SK-N-SH (cell line): ENCODE results near the gene ARID1B. TPM values are rescaled to one million over a fixed set of nuclear protein-coding genes. Genes with fewer than 3 reads are reported as not detected.

Experiments
- CTCF ChIA-PET: fragments of 300-600, 350-600 bp; formaldehyde crosslinking; extraction: SDS; loops from one replicate; lab custom pipeline; 2021; lab: Yijun Ruan, JAX
- POLR2A ChIA-PET: fragments of 350-600 bp; sonication (Branson Sonifier 250); formaldehyde crosslinking; extraction: SDS; loops from one replicate; lab custom pipeline; 2020; ENCODE audit warnings: antibody characterized with exemption, inconsistent platforms; lab: Yijun Ruan, JAX
- DNase-seq: peaks from one replicate; pipeline ENCODE4 v3.0.0; 2012
- H2AFZ ChIP-seq: fragments of 200-600 bp; sonication (generic); 2 replicates; pipeline ENCODE4 v1.8.1; 2016; ENCODE audit warnings: antibody characterized with exemption, mild to moderate bottlenecking, low read depth
- H3F3A ChIP-seq: fragments of 200-600 bp; sonication (generic); replicated peaks from 2 replicates; pipeline ENCODE3; 2016; ENCODE audit warnings: antibody characterized with exemption, mild to moderate bottlenecking; ENCODE audit not compliant: insufficient read depth
- H3K27ac ChIP-seq, 2 experiments: fragments of 200-500 bp in 1 of 2; fragments of 200-600 bp in 1 of 2; sonication (Bioruptor generic) in 1 of 2; sonication (generic), shearing (Covaris generic) in 1 of 2; 2 replicates each; pipeline versions ENCODE4 v1.5.1 to v1.6.1; 2014 to 2016; ENCODE audit warnings: low read depth in 2 of 2, inconsistent platforms in 1 of 2, low read length in 1 of 2, mild to moderate bottlenecking in 1 of 2, mixed read lengths in 1 of 2
- H3K27me3 ChIP-seq: fragments of 200-600 bp; sonication (generic), shearing (Covaris generic); 2 replicates; pipeline ENCODE4 v1.6.1; 2016; ENCODE audit warnings: mixed run types; ENCODE audit not compliant: insufficient read depth
- H3K36me3 ChIP-seq, 2 experiments: fragments of 200-500 bp in 1 of 2; fragments of 200-600 bp in 1 of 2; sonication (Bioruptor generic) in 1 of 2; sonication (generic) in 1 of 2; replicated peaks in 1 of 2; 2 replicates each; pipeline versions ENCODE3 to v1.5.1; 2014 to 2016; ENCODE audit warnings: low read length in 1 of 2, mild to moderate bottlenecking in 1 of 2; ENCODE audit not compliant: insufficient read depth in 2 of 2, control insufficient read depth in 1 of 2
- H3K4me1 ChIP-seq, 2 experiments: fragments of 200-500 bp in 1 of 2; fragments of 200-600 bp in 1 of 2; sonication (Bioruptor generic) in 1 of 2; sonication (generic), shearing (Covaris generic) in 1 of 2; 2 replicates each; pipeline versions ENCODE4 v1.5.1 to v1.6.1; 2014 to 2016; ENCODE audit warnings: low read depth in 1 of 2, low read length in 1 of 2, mixed run types in 1 of 2; ENCODE audit not compliant: insufficient read depth in 2 of 2, control insufficient read depth in 1 of 2
- H3K4me2 ChIP-seq: fragments of 200-600 bp; sonication (generic), shearing (Covaris generic); 2 replicates; pipeline ENCODE4 v1.6.1; 2017; ENCODE audit warnings: mixed run types
- H3K4me3 ChIP-seq, 2 experiments: fragments of 200-500 bp in 1 of 2; fragments of 200-600 bp in 1 of 2; sonication (Bioruptor generic) in 1 of 2; sonication (generic), shearing (Covaris generic) in 1 of 2; 2 replicates each; pipeline versions ENCODE4 v1.5.1 to v1.8.1; 2014 to 2016; ENCODE audit warnings: low read depth in 2 of 2, inconsistent platforms in 1 of 2, low read length in 1 of 2, mild to moderate bottlenecking in 1 of 2, mixed read lengths in 1 of 2, moderate library complexity in 1 of 2
- H3K79me2 ChIP-seq: fragments of 200-600 bp; sonication (generic); 2 replicates; pipeline ENCODE4 v1.8.1; 2017; ENCODE audit warnings: mild to moderate bottlenecking; ENCODE audit not compliant: insufficient read depth
- H3K9ac ChIP-seq: fragments of 200-600 bp; sonication (generic); 2 replicates; pipeline ENCODE4 v1.6.1; 2017; ENCODE audit warnings: mixed run types
- H3K9me2 ChIP-seq: fragments of 200-600 bp; sonication (generic); 2 replicates; pipeline ENCODE4 v1.6.1; 2017; ENCODE audit warnings: mixed run types
- H3K9me3 ChIP-seq: fragments of 200-600 bp; sonication (generic); 2 replicates; pipeline ENCODE4 v1.6.1; 2017; ENCODE audit warnings: mixed run types, mild to moderate bottlenecking, moderate library complexity
- H4K20me1 ChIP-seq: fragments of 200-600 bp; sonication (generic); 2 replicates; pipeline ENCODE4 v1.6.1; 2017; ENCODE audit warnings: mild to moderate bottlenecking, mixed run types; ENCODE audit not compliant: insufficient read depth
- CHD2 ChIP-seq: fragments of 150-350 bp; IDR thresholded peaks from 2 replicates; pipeline ENCODE4 v1.6.1; 2018; ENCODE audit warnings: low read length; ENCODE audit not compliant: partially characterized antibody
- CTCF ChIP-seq: fragments of 200-600 bp; sonication (generic); IDR thresholded peaks from 2 replicates; pipeline ENCODE4 v1.6.1; 2017; ENCODE audit warnings: antibody characterized with exemption, mild to moderate bottlenecking, moderate library complexity
- EP300 ChIP-seq, 2 experiments: IDR thresholded peaks; 2 replicates each; pipeline versions ENCODE4 v1.4.0 to v1.6.1; 2012; ENCODE audit warnings: borderline replicate concordance in 1 of 2, low read depth in 1 of 2, low read length in 1 of 2
- EZH2phosphoT487 ChIP-seq: fragments of 200-600 bp; sonication (generic); IDR thresholded peaks from 2 replicates; pipeline ENCODE4 v1.6.1; 2017; ENCODE audit warnings: low read depth, mixed run types, mild to moderate bottlenecking, antibody characterized with exemption, moderate library complexity, borderline replicate concordance
- GATA2 ChIP-seq: sonication (generic); formaldehyde crosslinking; IDR thresholded peaks from 2 replicates; pipeline ENCODE4 v1.5.0; 2020; ENCODE audit warnings: mild to moderate bottlenecking, missing genetic modification reagents
- JUND ChIP-seq: IDR thresholded peaks from 2 replicates; pipeline ENCODE4 v1.4.0; 2012
- MXI1 ChIP-seq: IDR thresholded peaks from 2 replicates; pipeline ENCODE4 v1.6.1; 2012; ENCODE audit warnings: mild to moderate bottlenecking, low read depth, low read length, improper control_type of control experiment
- NRF1 ChIP-seq: IDR thresholded peaks from 2 replicates; pipeline ENCODE4 v1.6.1; 2012; ENCODE audit warnings: low read depth, mild to moderate bottlenecking, low read length
- POLR2AphosphoS5 ChIP-seq: IDR thresholded peaks from 2 replicates; pipeline ENCODE4 v1.6.1; 2012; ENCODE audit warnings: low read depth, low read length
- RCOR1 ChIP-seq: fragments of 150-350 bp; IDR thresholded peaks from 2 replicates; pipeline ENCODE4 v1.6.1; 2017; ENCODE audit warnings: antibody characterized with exemption, low read length
- RFX5 ChIP-seq: IDR thresholded peaks from 2 replicates; pipeline ENCODE4 v1.6.1; 2012; ENCODE audit warnings: mild to moderate bottlenecking, improper control_type of control experiment, low read length
- RXRA ChIP-seq: IDR thresholded peaks from 2 replicates; pipeline ENCODE4 v1.4.0; 2012; ENCODE audit warnings: low read depth, mild to moderate bottlenecking, borderline replicate concordance
- SIN3A ChIP-seq: IDR thresholded peaks from 2 replicates; pipeline ENCODE4 v1.6.1; 2012; ENCODE audit warnings: low read depth, mild to moderate bottlenecking, low read length, moderate library complexity, borderline replicate concordance
- TAF1 ChIP-seq: IDR thresholded peaks from 2 replicates; pipeline ENCODE4 v1.6.1; 2012; ENCODE audit warnings: low read depth, mild to moderate bottlenecking, low read length, moderate library complexity, borderline replicate concordance
- TEAD4 ChIP-seq: IDR thresholded peaks from 2 replicates; pipeline ENCODE4 v1.4.0; 2012; ENCODE audit warnings: mild to moderate bottlenecking, borderline replicate concordance; ENCODE audit not compliant: insufficient read depth
- YY1 ChIP-seq: IDR thresholded peaks from 2 replicates; pipeline ENCODE4 v1.4.0; 2012; ENCODE audit warnings: low read depth, mild to moderate bottlenecking
- ZBTB33 ChIP-seq: IDR thresholded peaks from 2 replicates; pipeline ENCODE4 v1.4.0; 2012; ENCODE audit warnings: low read depth, borderline replicate concordance
- whole genome bisulfite sequencing: methylation state at CpG from one replicate; pipeline ENCODE4 v1.1.6; 2017; ENCODE audit warnings: low lambda C conversion rate; 5-methylcytosine and 5-hydroxymethylcytosine counted together
- polyA plus RNA-seq, 3 experiments: library from polyadenylated mRNA; depleted of rRNA; stranded (reverse); fragments of >200 nt; gene quantifications; 2 replicates each; pipeline ENCODE4 v1.2.3, GENCODE V29; 2012
- TF ChIP-seq, protein P1 (sequence below): fragments of 150-350 bp; IDR thresholded peaks from 2 replicates; pipeline ENCODE4 v1.6.1; 2016; ENCODE audit warnings: mild to moderate bottlenecking, low read depth, low read length
- TF ChIP-seq, protein P2 (sequence below): IDR thresholded peaks from 2 replicates; pipeline ENCODE4 v1.4.0; 2012; ENCODE audit warnings: low read depth, borderline replicate concordance

Gene ARID1B
- polyA plus RNA-seq, 1 of the 3 experiments (the other 2 are of a cell fraction) = 13.6 TPM

DNA sequence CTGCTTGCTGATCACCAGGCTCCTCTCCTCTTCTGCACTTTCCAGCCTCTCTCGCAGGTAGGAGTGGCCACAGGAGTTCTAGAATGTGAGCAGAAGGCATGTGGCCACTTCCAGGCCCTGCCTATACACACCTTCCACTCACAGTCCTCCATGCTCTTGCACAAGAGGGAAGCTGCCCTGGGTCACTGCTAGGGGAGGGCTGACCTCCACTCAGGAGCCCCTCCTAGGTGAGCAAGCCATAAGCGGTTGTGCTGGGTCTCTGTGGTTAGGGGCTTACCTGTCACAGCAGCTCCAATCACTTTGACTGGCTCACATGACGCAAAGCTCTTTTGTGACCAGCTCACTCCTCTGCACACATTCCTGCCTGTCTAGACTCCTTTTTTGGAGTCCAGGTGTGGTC is 477.9 kb downstream of the ARID1B start:
- TF ChIP-seq CHD2 (no peak), TAF1 (no peak), SIN3A (no peak), RCOR1 (no peak)
- ChIA-PET POLR2A (no interaction called here), CTCF (interaction anchor here (1.5 kb wide), 1 partner anchor 52 kb away, joined by 3 read pairs; no protein-coding TSS in a partner anchor)
- no peak overlapping the region for H3K9ac ChIP-seq
- no peaks in the 10 kb centered on the region for H3K9me2 ChIP-seq
- H4K20me1 ChIP-seq = no peaks in the 10 kb centered on the region
- DNase-seq = no peak
- H3K4me2 ChIP-seq = no peak overlapping the region
- H3K4me3 ChIP-seq = no peak overlapping the region
- 62% methylated on average over 3 of the region's 3 CpGs for WGBS
- no peaks in the 10 kb centered on the region for H3K9me3 ChIP-seq
- no peak overlapping the region for H3K27ac ChIP-seq
- no peak overlapping the region for H2AFZ ChIP-seq
- no peaks in the 10 kb centered on the region for H3K36me3 ChIP-seq
- no peaks in the 10 kb centered on the region for H3K79me2 ChIP-seq
- peaks cover 0 to 22% of the 10 kb centered on the region in 2 experiments; a peak in 2 of 4 replicates for H3K4me1 ChIP-seq
- no peaks in the 10 kb centered on the region; the same call in 1 of the 2 replicates for H3K27me3 ChIP-seq
- H3F3A ChIP-seq = no peaks in the 10 kb centered on the region

DNA sequence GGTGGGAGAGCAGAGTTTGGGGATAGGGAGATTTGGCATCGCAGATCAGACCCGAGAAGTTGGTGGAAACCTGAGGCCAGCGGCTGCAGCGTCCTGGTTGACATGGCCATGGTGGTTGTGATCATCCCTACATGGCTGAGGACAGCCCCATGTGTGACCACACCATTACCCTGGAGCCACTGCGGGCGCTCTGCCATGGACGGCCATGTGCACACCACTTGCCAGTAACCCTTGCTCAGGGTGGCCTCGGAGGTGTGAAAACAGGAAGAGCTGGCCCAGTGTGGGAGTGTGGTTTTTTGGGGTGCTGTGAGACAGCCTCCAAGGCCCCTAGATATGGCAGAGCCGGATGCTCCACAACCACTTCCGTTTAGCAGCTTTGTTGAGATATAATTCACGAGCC is 481.7 kb downstream of the ARID1B start:
- TF ChIP-seq CTCF = no peak
- TF ChIP-seq, protein P1, sequence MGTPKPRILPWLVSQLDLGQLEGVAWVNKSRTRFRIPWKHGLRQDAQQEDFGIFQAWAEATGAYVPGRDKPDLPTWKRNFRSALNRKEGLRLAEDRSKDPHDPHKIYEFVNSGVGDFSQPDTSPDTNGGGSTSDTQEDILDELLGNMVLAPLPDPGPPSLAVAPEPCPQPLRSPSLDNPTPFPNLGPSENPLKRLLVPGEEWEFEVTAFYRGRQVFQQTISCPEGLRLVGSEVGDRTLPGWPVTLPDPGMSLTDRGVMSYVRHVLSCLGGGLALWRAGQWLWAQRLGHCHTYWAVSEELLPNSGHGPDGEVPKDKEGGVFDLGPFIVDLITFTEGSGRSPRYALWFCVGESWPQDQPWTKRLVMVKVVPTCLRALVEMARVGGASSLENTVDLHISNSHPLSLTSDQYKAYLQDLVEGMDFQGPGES = no peak
- TF ChIP-seq RXRA = no peak
- no peak for TF ChIP-seq YY1
- no peak for TF ChIP-seq TEAD4
- no peak for TF ChIP-seq ZBTB33
- TF ChIP-seq POLR2AphosphoS5 = no peak
- TF ChIP-seq EZH2phosphoT487 = no peak
- TF ChIP-seq GATA2 (CRISPR knock-in tag) = no peak
- TF ChIP-seq RCOR1 = no peak
- no peak for TF ChIP-seq JUND
- no peak for TF ChIP-seq SIN3A
- TF ChIP-seq EP300 (IDR thresholded peaks at IDR 0.05; ENCODE audit: borderline replicate concordance in 1 of 2, low read depth in 1 of 2, low read length in 1 of 2) = no peak
- no peak for TF ChIP-seq NRF1
- TF ChIP-seq MXI1 = no peak
- TF ChIP-seq RFX5 = no peak
- TF ChIP-seq, protein P2, sequence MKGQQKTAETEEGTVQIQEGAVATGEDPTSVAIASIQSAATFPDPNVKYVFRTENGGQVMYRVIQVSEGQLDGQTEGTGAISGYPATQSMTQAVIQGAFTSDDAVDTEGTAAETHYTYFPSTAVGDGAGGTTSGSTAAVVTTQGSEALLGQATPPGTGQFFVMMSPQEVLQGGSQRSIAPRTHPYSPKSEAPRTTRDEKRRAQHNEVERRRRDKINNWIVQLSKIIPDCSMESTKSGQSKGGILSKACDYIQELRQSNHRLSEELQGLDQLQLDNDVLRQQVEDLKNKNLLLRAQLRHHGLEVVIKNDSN = no peak
- TF ChIP-seq CHD2 = no peak
- no peak for DNase-seq
- Histone ChIP-seq H3K27ac (no peak overlapping the region), H3K27me3 (no peaks in the 10 kb centered on the region; the same call in 1 of the 2 replicates), H3K4me2 (no peak overlapping the region), H3K79me2 (no peaks in the 10 kb centered on the region), H3K9me2 (no peaks in the 10 kb centered on the region), H2AFZ (no peak overlapping the region), H3K36me3 (no peaks in the 10 kb centered on the region), H4K20me1 (no peaks in the 10 kb centered on the region), H3K9ac (no peak overlapping the region), H3F3A (no peaks in the 10 kb centered on the region), H3K4me1 (no peaks in the 10 kb centered on the region), H3K9me3 (no peaks in the 10 kb centered on the region), H3K4me3 (no peak overlapping the region)
- POLR2A ChIA-PET = no interaction called here
- 83% methylated on average over 3 of the region's 11 CpGs for WGBS
- CTCF ChIA-PET = interaction anchor here (2.1 kb wide), 1 partner anchor 16 kb away, joined by 7 read pairs; no protein-coding TSS in a partner anchor
